Measurements from ENCODE around the gene BORCS8.

GRCh38 chr19:19218911-19219310 is 27.0 kb upstream of the BORCS8 start:
- TF ChIP-seq REST (IDR thresholded peaks at IDR 0.05; ENCODE audit: borderline replicate concordance) = no peak
- no peak for TF ChIP-seq CTCF (IDR thresholded peaks at IDR 0.05; ENCODE audit: poor library complexity, severe bottlenecking)

Data from neural cell (in vitro differentiated cells).